Hematopoietic multipotent progenitor cell treated with erythropoietin and hydrocortisone succinate and interleukin-3 and kit ligand, for 8 days (in vitro differentiated cells): Measurements from ENCODE around the gene TESMIN.

Experiments used
- DNase-seq: peaks from one replicate; pipeline ENCODE4 v3.0.0-alpha.2; 2015

The TESMIN gene

GRCh38 chr11:68751331-68751856, at the start of gene TESMIN:
Gene TESMIN, minus strand, starts transcription at chr11:68751520. Its CDS starts 860 bp downstream, at chr11:68750660.
- peak; percentile 86 for DNase-seq

GRCh38 chr11:68798221-68798813, 47.0 kb upstream of the TESMIN start:
- peak; percentile 40 for DNase-seq

GRCh38 chr11:68796801-68797200, 45.5 kb upstream of the TESMIN start:
- no peak for DNase-seq

GRCh38 chr11:68792400-68792966, 41.2 kb upstream of the TESMIN start:
- no peak for DNase-seq

GRCh38 chr11:68784653-68785052, 33.3 kb upstream of the TESMIN start:
- no peak for DNase-seq

- no peak for DNase-seq
Measured at GRCh38 chr11:68783216-68783821, 32.0 kb upstream of the TESMIN start.

GRCh38 chr11:68782711-68783110, 31.4 kb upstream of the TESMIN start:
- no peak for DNase-seq

GRCh38 chr11:68780829-68781228, 29.5 kb upstream of the TESMIN start:
- peak; percentile 93 for DNase-seq

- DNase-seq: no peak
Measured at GRCh38 chr11:68778205-68778604, 26.9 kb upstream of the TESMIN start.

GRCh38 chr11:68776442-68777235, 25.3 kb upstream of the TESMIN start:
- no peak for DNase-seq

GRCh38 chr11:68775951-68776388, 24.6 kb upstream of the TESMIN start:
- DNase-seq: no peak

GRCh38 chr11:68774194-68774585, 22.9 kb upstream of the TESMIN start:
- no peak for DNase-seq

- no peak for DNase-seq
Measured at GRCh38 chr11:68773521-68774193, 22.3 kb upstream of the TESMIN start.

GRCh38 chr11:68772936-68773335, 21.6 kb upstream of the TESMIN start:
- no peak for DNase-seq

- DNase-seq: no peak
Measured at GRCh38 chr11:68770781-68771180, 19.5 kb upstream of the TESMIN start.

GRCh38 chr11:68767672-68768071, 16.4 kb upstream of the TESMIN start:
- no peak for DNase-seq

GRCh38 chr11:68766786-68767185, 15.5 kb upstream of the TESMIN start:
- DNase-seq: no peak

- DNase-seq: no peak
Measured at GRCh38 chr11:68764746-68765145, 13.4 kb upstream of the TESMIN start.

- DNase-seq: no peak
Measured at GRCh38 chr11:68763926-68764657, 12.8 kb upstream of the TESMIN start.

- DNase-seq: no peak
Measured at GRCh38 chr11:68763181-68763721, 11.9 kb upstream of the TESMIN start.

- no peak for DNase-seq
Measured at GRCh38 chr11:68762481-68762880, 11.2 kb upstream of the TESMIN start.

GRCh38 chr11:68761801-68762200, 10.5 kb upstream of the TESMIN start:
- no peak for DNase-seq
